HG02588 (cell line): ENCODE measurements around the gene UNG.

Source experiments
- ATAC-seq: cut with Tn5 transposase; IDR thresholded peaks from one replicate; pipeline ENCODE4 v1.9.1; 2021; ENCODE audit warnings: mild to moderate bottlenecking, moderate library complexity; ENCODE audit not compliant: unreplicated experiment

The UNG gene

DNA sequence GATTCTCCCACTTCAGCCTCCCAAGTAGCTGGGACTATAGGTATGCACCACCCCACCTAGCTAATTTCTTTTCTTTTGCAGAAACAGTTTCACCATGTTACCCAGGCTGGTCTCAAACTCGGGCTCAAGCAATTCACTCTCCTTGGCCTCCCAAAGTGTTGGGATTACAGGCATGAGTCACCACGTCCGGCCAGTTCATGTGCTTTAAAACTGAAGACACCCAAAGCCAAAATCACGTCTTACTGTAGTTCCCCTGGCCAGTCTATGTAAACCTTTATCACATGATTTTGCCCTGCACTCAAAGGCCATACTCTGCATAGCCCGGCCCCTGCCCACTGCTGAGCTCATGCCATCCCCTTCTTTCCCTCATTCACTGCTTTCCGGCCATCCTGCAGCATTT lies 8.6 kb upstream of the UNG start:
- no peak for ATAC-seq

DNA sequence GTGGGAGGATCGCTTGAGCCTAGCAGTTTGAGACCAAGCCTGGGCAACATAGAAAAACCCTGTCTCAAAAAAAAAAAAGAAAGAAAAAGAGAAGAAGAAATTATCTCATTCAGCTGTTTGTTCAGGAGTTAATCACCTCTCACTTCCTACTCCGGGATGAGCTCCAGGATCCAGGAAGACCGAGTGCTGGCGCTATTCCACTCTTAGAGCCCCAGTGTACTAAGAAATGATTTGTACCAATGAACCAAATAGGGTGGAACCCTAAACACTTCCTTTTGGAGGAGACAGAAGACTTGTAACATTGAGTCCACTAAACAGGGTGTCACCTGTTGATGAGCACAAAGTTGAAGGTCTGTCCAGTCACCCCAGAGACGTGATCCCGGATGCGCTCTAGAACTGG lies 7.7 kb upstream of the UNG start:
- no peak for ATAC-seq

DNA sequence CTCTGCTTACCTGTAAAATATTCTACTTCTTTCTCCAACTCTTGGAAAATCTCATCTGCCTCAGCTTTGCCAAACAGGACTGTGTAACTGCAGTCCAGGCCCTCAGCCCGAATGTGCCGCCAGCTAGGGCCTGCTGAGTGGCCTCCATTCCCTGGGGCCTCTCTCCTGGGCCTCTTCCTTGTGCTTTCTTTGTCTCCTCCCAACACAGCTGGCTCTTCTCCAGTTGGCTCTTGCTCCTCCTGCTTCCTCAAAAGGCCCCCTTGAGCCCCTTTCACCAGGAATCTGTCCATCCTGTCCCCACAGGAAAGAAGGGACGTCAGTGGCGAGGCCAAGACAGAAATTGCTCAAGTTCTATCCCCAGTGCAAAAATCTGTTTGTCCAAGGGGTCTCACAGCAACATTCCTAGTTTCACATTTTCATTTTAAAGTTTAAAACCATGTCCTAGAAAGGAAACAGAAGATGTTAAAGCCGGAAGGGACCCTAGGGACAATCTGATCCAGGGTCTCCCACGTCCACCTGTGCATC lies 4.8 kb upstream of the UNG start:
- ATAC-seq: no peak

GRCh38 chr12:109093022-109093918 lies 4.1 kb upstream of the UNG start, which contains the start of gene ALKBH2:
TSS of gene ALKBH2 (minus strand) at chr12:109093472. CDS start at chr12:109092786, 686 bp downstream.
- peak; percentile 53 for ATAC-seq

DNA sequence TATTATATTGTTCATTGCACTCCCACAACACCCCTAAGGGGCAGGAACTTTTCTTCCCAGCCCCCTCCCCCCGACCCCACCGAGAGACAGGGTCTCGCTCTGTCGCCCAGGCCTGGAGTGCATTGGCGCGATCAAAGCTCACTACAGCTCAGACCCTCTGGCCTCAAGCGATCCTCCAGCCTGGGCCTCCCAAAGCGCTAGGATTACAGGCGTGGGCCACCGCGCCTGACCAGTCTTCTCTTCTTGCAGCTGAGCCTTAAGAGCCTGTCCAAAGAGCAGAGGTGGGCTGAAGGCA lies 310 bp upstream of the UNG start:
- ATAC-seq: no peak

GRCh38 chr12:109098183-109098604 lies 797 bp downstream of the UNG start:
- ATAC-seq: peak; percentile 21

GRCh38 chr12:109098651-109099050 lies 1.3 kb downstream of the UNG start:
- no peak for ATAC-seq

- no peak for ATAC-seq
Observed at GRCh38 chr12:109099431-109100020, 2.1 kb downstream of the UNG start.

GRCh38 chr12:109100741-109101140 lies 3.3 kb downstream of the UNG start:
- ATAC-seq: no peak

DNA sequence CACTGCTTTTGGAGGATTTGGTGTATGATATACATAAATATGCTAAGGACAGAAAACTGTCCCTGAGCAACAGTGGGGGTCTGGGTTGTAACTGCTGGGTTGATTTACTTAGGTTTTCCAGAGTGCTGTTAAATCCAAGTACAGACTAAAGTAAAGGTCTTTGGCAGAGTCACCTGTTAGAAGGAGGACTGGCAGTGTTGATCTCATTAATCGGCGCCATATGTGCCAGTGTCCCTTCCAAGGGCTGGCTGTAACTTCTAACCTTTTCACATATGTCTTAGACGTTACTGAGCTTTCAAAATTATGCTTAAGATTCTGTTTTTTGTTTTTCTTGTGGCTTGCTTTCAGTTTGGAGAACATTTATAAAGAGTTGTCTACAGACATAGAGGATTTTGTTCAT lies 5.1 kb downstream of the UNG start:
- no peak for ATAC-seq

DNA sequence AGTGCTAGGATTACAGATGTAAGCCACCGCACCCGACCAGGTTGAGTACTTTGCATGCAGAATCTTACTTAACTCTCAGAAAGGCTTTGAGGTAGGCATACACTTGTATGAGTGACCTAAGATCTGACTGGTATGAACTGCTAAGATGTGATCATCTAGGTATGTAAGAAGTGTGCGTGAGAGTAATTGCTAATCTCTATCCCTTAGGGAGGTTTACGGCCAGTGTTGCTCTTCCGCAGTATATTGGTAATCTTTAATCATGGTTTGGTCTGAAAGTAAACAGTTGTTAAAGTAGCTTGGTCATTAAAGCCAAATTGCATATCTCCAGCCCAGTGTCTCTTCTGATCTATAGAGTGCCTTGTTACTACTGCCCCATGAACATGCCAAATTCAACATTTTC lies 7.8 kb downstream of the UNG start:
- no peak for ATAC-seq

DNA sequence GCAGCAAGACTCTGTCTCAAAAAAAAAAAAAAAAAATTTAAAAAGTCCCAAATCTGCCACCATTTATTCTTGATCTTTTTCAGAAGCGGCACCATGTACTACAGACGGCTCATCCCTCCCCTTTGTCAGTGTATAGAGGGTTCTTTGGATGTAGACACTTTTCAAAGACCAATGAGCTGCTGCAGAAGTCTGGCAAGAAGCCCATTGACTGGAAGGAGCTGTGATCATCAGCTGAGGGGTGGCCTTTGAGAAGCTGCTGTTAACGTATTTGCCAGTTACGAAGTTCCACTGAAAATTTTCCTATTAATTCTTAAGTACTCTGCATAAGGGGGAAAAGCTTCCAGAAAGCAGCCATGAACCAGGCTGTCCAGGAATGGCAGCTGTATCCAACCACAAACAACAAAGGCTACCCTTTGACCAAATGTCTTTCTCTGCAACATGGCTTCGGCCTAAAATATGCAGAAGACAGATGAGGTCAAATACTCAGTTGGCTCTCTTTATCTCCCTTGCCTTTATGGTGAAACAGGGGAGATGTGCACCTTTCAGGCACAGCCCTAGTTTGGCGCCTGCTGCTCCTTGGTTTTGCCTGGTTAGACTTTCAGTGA lies 12.5 kb downstream of the UNG start:
- ATAC-seq: no peak

GRCh38 chr12:109110988-109111495 lies 13.6 kb downstream of the UNG start:
- peak; percentile 85 for ATAC-seq

GRCh38 chr12:109112720-109113465 lies 15.5 kb downstream of the UNG start:
- ATAC-seq: no peak

DNA sequence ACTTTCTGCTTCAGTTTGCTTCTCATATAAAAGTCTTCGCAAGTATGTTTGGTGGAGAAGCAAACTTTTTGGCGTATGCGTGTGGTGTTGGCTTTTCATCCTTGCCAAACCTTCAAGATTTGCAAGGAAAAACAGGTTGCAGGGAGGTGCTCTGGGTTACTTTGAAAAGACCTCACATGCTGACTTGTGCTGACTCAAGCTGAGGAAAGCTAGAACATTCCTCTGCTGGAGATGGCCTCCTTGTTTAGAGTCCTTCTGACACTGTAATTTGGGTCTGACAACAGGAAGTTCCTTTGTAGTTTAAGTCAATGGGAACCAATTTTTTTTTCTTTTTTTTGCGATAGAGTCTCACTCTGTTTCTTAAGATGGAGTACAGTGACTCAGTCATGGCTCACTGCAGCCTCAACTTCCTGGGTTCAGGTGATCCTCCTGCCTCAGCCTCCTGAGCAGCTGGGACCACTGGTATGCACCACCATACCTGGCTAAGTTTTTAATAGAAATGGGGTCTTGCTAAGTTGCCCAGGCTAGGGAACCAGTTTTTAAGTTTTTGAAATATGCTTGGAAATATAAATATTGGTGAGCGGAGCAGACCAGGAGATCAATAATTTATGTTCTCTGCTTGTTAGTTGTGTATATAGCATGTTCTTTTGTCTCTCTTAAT lies 16.4 kb downstream of the UNG start:
- no peak for ATAC-seq

GRCh38 chr12:109114644-109115043 lies 17.2 kb downstream of the UNG start:
- no peak for ATAC-seq

GRCh38 chr12:109115404-109115757 lies 18.0 kb downstream of the UNG start:
- ATAC-seq: no peak

DNA sequence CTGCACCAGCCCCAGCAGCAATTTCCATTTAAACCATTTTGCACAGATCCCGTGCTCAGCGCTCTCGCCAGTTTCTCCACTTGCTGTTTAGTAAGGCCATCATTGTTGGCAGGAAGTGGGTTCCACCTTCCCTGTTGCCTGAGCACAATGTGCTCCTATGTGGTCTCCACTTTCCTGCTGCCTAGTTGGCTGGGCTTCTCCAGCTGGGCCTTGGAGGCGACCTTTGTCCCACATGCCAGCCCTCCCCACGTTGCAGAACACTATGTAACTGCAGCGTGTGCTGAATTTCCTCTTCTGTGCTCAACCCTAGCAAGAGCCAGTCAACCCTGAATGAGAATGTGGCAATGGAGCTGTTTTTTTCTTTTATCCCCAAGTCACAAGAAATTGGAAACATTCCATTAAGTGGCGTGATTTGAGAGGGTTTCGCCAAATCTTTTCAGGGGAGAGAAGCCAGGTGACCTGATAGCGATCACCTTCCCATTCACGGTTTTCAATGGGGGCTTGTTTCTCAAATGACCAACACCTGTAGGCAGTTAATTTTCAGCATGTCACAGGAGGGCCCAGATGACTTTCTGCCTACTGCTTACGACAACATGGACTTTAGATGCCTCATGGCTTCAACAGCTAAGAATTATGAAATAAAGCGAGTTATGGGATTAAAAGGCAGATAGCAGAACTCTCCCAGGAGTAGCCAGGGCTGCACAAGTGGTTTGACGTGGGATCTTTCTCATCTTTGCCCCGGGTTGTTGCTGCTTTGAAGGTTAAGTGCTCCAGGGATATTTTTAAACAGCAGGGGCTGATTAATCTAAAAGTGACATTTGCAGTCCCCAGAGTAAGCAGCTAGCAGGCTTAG lies 18.6 kb downstream of the UNG start, which contains the start of gene ACACB:
Gene ACACB (plus strand): TSS at position 830 of the 853 bp plus-strand sequence. CDS start 22,819 bp downstream, outside the sequence.
- ATAC-seq: no peak

GRCh38 chr12:109116611-109116949 lies 19.2 kb downstream of the UNG start:
- ATAC-seq: no peak

DNA sequence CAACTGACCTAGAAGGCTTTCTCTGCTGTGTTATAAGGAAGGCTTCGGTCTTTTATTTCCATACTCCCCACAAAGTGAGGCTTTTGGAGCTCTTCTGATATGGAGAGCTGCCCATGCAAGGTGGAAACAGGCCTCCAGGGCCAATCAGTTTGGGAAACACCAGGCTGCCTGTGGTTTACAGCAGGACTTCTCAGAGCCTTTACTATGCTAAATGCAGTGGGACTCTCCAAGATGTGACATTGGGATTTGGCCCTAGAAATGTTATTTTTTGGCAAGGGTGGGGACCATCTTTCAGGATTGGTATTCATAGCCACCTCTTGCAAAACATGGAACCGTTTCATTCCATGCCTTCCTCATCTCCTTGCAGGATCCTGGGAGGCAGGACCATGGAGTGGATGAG lies 22.7 kb downstream of the UNG start:
- no peak for ATAC-seq
